Activated CD4-positive, alpha-beta T cell treated with anti-CD3 and anti-CD28 coated beads, Interleukin-2, amount 10 ng/mL, durations not matched to agents 24 days and 14 days (primary cell): ENCODE results near the gene ADAM30. TPM values are rescaled to one million over a fixed set of nuclear protein-coding genes. Genes with fewer than 3 reads are reported as not detected.

Source experiments
- DNase-seq: peaks from one replicate; pipeline ENCODE4 v3.0.0; 2022
- H3K27ac Mint-ChIP-seq: one replicate; pipeline ENCODE4 v1.8.0; 2022; ENCODE audit warnings: mild to moderate bottlenecking, mixed read lengths
- H3K27me3 Mint-ChIP-seq: one replicate; pipeline ENCODE4 v1.8.0; 2022; ENCODE audit warnings: mixed read lengths
- H3K36me3 Mint-ChIP-seq: one replicate; pipeline ENCODE4 v1.8.0; 2022; ENCODE audit warnings: low read depth, mild to moderate bottlenecking, mixed read lengths
- H3K4me1 Mint-ChIP-seq: one replicate; pipeline ENCODE4 v1.8.0; 2021; ENCODE audit warnings: mixed read lengths
- H3K4me3 Mint-ChIP-seq: one replicate; pipeline ENCODE4 v1.8.0; 2022; ENCODE audit warnings: mild to moderate bottlenecking, moderate library complexity, mixed read lengths
- H3K9me3 Mint-ChIP-seq: one replicate; pipeline ENCODE4 v1.8.0; 2021; ENCODE audit warnings: mixed read lengths
- intact Hi-C: fragments of 100-400 bp; cut with micrococcal nuclease; formaldehyde crosslinking; loops from one replicate; pipeline ENCODE4 v1.15.1; 2023
- total RNA-seq: library from RNA; stranded (reverse); gene quantifications from 2 replicates; pipeline ENCODE4 v1.2.3, GENCODE V29; 2022

Gene ADAM30
- total RNA-seq, 1 donor from 2014 or later = not detected

DNA sequence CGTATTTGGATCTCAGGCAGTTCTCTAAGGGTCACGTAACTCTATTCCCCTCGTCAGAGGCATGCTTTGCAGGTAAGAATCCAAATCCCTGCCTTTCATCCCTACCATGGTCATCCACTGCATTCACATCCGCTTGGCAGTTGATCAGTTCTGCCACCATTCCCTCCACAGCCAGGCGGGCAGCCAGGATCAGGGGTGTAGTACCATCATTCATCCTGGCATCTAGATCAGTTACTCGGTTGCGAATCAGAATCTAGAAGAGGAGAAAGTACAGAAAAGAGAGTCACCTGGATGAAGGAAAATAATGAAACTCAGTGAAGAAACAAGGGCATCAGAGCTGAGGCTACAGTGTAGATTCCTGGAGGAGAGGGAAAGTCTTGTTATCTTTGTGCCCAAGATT is 22.0 kb upstream of the ADAM30 start:
- intact Hi-C loops = no loop called here
- H3K27me3 Mint-ChIP-seq = no peaks in the 10 kb centered on the region
- no peak overlapping the region for H3K4me3 Mint-ChIP-seq
- no peaks in the 10 kb centered on the region for H3K4me1 Mint-ChIP-seq
- DNase-seq = peak; percentile 51
- no peak overlapping the region for H3K27ac Mint-ChIP-seq
- peaks cover 83% of the 10 kb centered on the region for H3K36me3 Mint-ChIP-seq
- H3K9me3 Mint-ChIP-seq = no peaks in the 10 kb centered on the region

GRCh38 chr1:119917304-119918055 is 21.2 kb upstream of the ADAM30 start:
- Mint-ChIP-seq H3K4me3 (no peak overlapping the region), H3K27me3 (no peaks in the 10 kb centered on the region)

GRCh38 chr1:119915517-119915916 is 19.2 kb upstream of the ADAM30 start:
- no peak overlapping the region for H3K27ac Mint-ChIP-seq
- no peaks in the 10 kb centered on the region for H3K27me3 Mint-ChIP-seq
- intact Hi-C loops = no loop called here
- no peaks in the 10 kb centered on the region for H3K9me3 Mint-ChIP-seq
- H3K36me3 Mint-ChIP-seq = peaks cover 72% of the 10 kb centered on the region
- no peak overlapping the region for H3K4me3 Mint-ChIP-seq
- no peak for DNase-seq
- peaks cover 2% of the 10 kb centered on the region for H3K4me1 Mint-ChIP-seq

More at GRCh38 chr1:119917304-119918055, 21.2 kb upstream of the ADAM30 start:
- peak; percentile 38 for DNase-seq
- Mint-ChIP-seq H3K36me3 (peaks cover 85% of the 10 kb centered on the region), H3K4me1 (no peaks in the 10 kb centered on the region), H3K9me3 (no peaks in the 10 kb centered on the region), H3K27ac (peak overlapping the region; percentile 31)
- intact Hi-C loops = no loop called here

- no peak overlapping the region for H3K4me3 Mint-ChIP-seq
- no peak for DNase-seq
- H3K27ac Mint-ChIP-seq = no peak overlapping the region
- peaks cover 63% of the 10 kb centered on the region for H3K36me3 Mint-ChIP-seq
- peaks cover 3% of the 10 kb centered on the region for H3K4me1 Mint-ChIP-seq
- no peaks in the 10 kb centered on the region for H3K27me3 Mint-ChIP-seq
- intact Hi-C loops = no loop called here
- no peaks in the 10 kb centered on the region for H3K9me3 Mint-ChIP-seq
Observed at GRCh38 chr1:119914071-119914470, 17.8 kb upstream of the ADAM30 start.

DNA sequence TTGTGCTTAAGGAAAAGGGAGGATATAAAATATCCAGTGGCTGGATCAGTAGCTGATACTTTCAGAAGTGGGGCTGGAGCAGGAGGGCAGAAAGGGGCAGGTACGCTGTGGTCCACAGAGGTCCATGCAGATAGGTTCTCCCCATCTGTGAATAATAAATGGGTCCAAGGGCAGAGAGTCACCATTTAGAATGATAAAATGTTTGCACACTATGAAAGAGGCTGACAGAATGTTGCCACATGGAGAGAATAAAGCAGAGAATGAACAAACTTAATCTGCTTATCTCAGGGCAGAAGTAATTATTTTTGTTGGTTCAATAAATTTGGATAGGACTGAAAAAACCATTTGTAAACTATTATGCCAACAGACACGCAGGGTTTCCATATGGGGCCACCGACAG is 16.6 kb upstream of the ADAM30 start:
- intact Hi-C loops = no loop called here
- Mint-ChIP-seq H3K9me3 (no peaks in the 10 kb centered on the region), H3K4me1 (peaks cover 3% of the 10 kb centered on the region), H3K4me3 (no peak overlapping the region), H3K27me3 (no peaks in the 10 kb centered on the region), H3K36me3 (peaks cover 52% of the 10 kb centered on the region), H3K27ac (no peak overlapping the region)
- DNase-seq = no peak

DNA sequence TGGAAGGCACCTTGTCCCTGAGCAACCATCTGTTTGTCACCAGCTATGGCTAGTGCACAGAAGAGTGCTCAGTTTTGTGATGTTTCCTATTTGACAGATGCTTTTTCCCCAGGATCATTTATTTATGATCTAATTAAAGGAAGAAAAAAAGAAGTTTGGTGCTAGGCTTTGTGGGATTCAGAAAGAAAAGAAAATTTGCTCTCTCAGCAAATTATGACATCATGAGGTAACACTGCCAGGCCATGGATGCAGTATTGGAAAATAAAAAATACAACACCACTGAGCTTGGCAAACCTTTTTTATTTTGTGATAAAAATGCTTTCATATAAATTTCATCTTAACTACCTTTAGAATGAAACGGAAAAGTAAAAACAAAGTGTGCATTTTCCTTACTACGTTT is 15.5 kb upstream of the ADAM30 start:
- Mint-ChIP-seq H3K9me3 (no peaks in the 10 kb centered on the region), H3K4me1 (peaks cover 3% of the 10 kb centered on the region), H3K4me3 (no peak overlapping the region), H3K27ac (no peak overlapping the region), H3K36me3 (peaks cover 45% of the 10 kb centered on the region), H3K27me3 (no peaks in the 10 kb centered on the region)
- DNase-seq = peak; percentile 8
- intact Hi-C loops = no loop called here

- no peak overlapping the region for H3K27ac Mint-ChIP-seq
Observed at GRCh38 chr1:119910618-119911017, 14.3 kb upstream of the ADAM30 start.

GRCh38 chr1:119909890-119910596 is 13.7 kb upstream of the ADAM30 start:
- Mint-ChIP-seq H3K27ac (no peak overlapping the region), H3K9me3 (no peaks in the 10 kb centered on the region), H3K36me3 (peaks cover 27% of the 10 kb centered on the region), H3K4me3 (no peak overlapping the region), H3K27me3 (peaks cover 9% of the 10 kb centered on the region), H3K4me1 (peaks cover 3% of the 10 kb centered on the region)
- intact Hi-C loops = no loop called here
- DNase-seq = peak; percentile 54

More at GRCh38 chr1:119910618-119911017, 14.3 kb upstream of the ADAM30 start:
- Mint-ChIP-seq H3K4me3 (no peak overlapping the region), H3K9me3 (no peaks in the 10 kb centered on the region), H3K4me1 (peaks cover 3% of the 10 kb centered on the region), H3K27me3 (peaks cover 4% of the 10 kb centered on the region), H3K36me3 (peaks cover 33% of the 10 kb centered on the region)
- DNase-seq = peak; percentile 44
- intact Hi-C loops = no loop called here

GRCh38 chr1:119908661-119909060 is 12.3 kb upstream of the ADAM30 start:
- Mint-ChIP-seq H3K4me3 (no peak overlapping the region), H3K9me3 (peaks cover 5% of the 10 kb centered on the region), H3K27ac (no peak overlapping the region), H3K4me1 (peaks cover 5% of the 10 kb centered on the region), H3K36me3 (peaks cover 15% of the 10 kb centered on the region), H3K27me3 (peaks cover 21% of the 10 kb centered on the region)
- no peak for DNase-seq
- intact Hi-C loops = no loop called here

DNA sequence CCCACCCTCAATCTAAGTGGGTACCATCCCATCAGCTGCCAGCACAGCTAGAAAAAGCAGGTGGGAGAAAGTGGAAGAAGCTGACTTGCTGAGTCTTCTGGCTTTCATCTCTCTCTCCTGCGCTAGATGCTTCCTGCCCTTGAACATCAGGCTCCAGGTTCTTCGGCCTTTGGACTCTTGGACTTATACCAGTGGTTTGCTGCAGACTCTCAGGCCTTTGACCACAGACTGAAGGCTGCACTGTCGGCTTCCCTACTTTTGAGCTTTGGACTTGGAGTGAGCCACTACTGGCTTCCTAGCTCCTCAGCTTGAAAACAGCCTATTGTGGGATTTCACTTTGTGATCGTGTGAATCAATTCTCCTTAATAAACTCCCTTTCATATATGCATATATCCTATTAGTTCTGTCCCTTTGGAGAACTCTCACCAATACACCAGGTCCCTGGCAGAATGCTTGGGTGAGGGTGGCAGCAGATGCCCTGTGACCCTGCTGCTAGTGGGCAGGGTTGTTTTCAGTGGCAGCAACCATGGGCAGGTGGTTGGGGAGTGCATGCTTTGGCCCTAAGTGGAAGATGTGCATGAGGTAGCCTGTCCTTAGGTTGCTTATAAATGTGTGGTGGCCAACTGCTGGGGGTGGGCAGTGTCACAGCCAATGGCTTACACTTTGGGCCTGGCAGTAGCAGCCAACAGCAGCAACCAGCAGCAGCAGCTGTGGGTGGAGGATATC is 10.8 kb upstream of the ADAM30 start:
- H3K27ac Mint-ChIP-seq = no peak overlapping the region
- H3K4me1 Mint-ChIP-seq = peaks cover 5% of the 10 kb centered on the region
- H3K9me3 Mint-ChIP-seq = peaks cover 7% of the 10 kb centered on the region
- peaks cover 3% of the 10 kb centered on the region for H3K36me3 Mint-ChIP-seq
- intact Hi-C loops = no loop called here
- H3K4me3 Mint-ChIP-seq = no peak overlapping the region
- no peak for DNase-seq
- peaks cover 29% of the 10 kb centered on the region for H3K27me3 Mint-ChIP-seq

DNA sequence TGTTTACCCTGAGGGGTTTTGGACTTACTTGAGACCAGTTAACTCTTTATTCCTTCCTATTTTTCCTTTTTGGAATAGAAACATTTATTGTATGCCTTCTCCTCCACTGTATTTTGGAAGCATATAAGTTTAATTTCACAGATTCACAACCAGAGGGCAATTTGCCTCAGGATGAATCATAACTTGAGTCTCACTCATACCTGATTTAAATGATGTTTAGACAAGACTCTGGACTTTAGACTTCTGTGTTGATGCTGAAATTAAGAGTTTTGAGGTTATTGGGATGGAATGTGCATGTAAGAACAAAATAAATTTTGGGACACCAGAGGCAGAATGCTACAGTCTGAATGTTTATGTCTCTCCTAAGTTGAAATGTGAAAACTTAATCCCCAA is 7.1 kb upstream of the ADAM30 start:
- intact Hi-C loops = no loop called here
- Mint-ChIP-seq H3K27me3 (peaks cover 38% of the 10 kb centered on the region), H3K4me1 (peaks cover 2% of the 10 kb centered on the region), H3K9me3 (peaks cover 7% of the 10 kb centered on the region), H3K4me3 (no peak overlapping the region), H3K27ac (no peak overlapping the region), H3K36me3 (peaks cover 2% of the 10 kb centered on the region)
- no peak for DNase-seq

DNA sequence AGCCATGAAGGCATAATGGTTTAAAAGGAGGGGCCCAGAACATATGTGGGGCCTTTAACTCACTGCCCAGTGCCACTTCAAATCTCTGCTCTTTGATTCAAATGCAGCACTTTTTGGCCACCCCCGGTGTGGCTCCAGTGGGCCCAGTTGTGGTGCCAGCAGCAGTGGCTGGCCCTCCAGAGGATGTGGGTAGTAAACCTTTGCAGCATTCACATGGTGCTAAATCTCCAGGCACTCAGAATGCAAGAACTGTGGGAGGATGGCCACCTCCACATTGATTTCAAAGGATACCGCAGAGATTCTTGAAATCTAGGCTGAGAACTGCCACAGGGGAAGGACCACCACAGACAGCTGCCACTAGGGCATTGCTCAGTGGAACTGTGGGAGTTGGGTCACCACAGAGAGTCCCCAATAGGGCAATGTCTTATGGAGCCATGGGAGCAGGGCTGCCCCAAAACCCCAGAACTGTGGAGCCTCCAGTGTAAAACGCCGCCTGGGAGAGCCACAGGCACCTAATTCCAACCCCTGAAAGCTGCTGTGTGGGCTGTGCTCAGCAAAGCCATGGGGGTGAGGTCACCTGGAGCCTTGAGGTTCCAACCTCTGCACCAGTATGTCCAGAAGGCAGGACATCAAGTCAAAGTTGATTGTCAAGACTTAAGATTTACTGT is 6.6 kb upstream of the ADAM30 start:
- intact Hi-C loops = no loop called here
- Mint-ChIP-seq H3K27me3 (peaks cover 38% of the 10 kb centered on the region), H3K4me3 (no peak overlapping the region), H3K4me1 (peaks cover 2% of the 10 kb centered on the region), H3K9me3 (peaks cover 7% of the 10 kb centered on the region), H3K36me3 (peaks cover 1% of the 10 kb centered on the region), H3K27ac (no peak overlapping the region)
- DNase-seq = peak; percentile 54

DNA sequence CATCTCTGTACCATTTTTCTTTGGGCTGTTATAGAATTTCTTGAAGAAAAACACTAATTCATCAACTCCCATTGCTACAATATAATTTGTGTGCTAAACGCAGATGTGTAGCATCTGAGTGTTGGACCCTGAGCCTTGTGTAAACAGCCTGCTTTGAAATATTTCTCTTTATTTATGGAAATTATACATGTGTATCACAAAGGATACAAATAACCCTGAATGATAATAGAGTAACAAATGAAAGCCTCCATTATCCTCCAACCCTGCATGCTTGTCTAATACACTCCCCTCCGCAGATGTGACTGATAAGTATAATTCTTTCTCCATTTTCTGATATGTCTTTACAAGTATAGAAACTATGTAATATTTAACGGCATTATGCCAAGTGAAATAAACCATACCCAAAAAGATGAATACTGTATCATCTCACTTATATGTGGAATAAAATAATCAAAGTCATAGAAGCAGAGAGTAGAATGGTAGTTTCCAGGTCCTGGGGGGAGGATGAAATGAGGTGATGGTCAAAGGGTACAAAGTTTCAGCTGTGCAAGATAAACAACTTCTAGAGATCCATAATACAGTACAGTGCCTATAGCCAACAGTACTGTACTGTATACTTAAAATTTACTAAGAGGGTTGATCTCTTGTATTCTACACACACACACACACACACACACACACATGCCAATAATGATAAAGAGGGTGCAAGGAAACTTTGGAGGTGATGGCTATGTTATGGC is 2.8 kb upstream of the ADAM30 start:
- H3K27ac Mint-ChIP-seq = no peak overlapping the region
- peaks cover 8% of the 10 kb centered on the region for H3K4me1 Mint-ChIP-seq
- H3K27me3 Mint-ChIP-seq = peaks cover 28% of the 10 kb centered on the region
- no peak for DNase-seq
- H3K4me3 Mint-ChIP-seq = no peak overlapping the region
- no peaks in the 10 kb centered on the region for H3K36me3 Mint-ChIP-seq
- intact Hi-C loops = no loop called here
- peaks cover 4% of the 10 kb centered on the region for H3K9me3 Mint-ChIP-seq
